ENCODE data around the gene IDH1.
A peak's percentile ranks its signal among the peaks of the same experiment; 100 is the strongest.
"Not testable (repeated sequence)": the region's sequence is repeated elsewhere in the genome, so short reads cannot be mapped to it uniquely, and the experiment has no call there.

The IDH1 gene

DNA sequence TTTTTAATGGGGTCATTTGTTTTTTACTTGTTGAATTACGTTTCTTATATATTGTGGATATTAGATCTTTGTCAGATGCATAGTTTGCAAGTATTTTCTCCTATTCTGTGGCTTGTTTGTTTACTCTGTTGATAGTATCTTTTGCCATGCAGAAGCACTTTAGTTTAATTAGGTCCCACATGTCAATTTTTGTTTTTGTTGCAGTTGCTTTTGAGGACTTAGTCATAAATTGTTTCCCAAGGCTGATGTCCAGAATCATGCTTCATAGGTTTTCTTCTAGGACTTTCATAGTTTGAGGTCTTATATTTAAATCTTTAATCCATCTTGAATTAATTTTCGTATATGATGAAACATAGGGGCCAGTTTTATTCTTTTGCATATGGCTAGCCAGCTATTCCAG lies 24.4 kb upstream of the IDH1 start:
- H3K9me3 ChIP-seq (ENCODE audit: control insufficient read depth in 2 of 2, low read length in 2 of 2), result no peaks in the 10 kb centered on the region
- peaks cover 31 to 56% of the 10 kb centered on the region in 2 donors for H3K36me3 ChIP-seq (ENCODE audit: control insufficient read depth in 2 of 2, insufficient read depth in 2 of 2, low read length in 2 of 2)
- no peak overlapping the region for H3K27ac ChIP-seq (ENCODE audit: low read length)
- H3K4me3 ChIP-seq (ENCODE audit: low read length in 2 of 2), result no peak overlapping the region
- no peak overlapping the region for H3K9ac ChIP-seq (ENCODE audit: low read length in 2 of 2)
- H3K27me3 ChIP-seq (ENCODE audit: control insufficient read depth in 1 of 2, insufficient read depth in 2 of 2, low read length in 2 of 2), result no peaks in the 10 kb centered on the region
- H3K4me1 ChIP-seq (ENCODE audit: control insufficient read depth, insufficient read depth, low read length), result no peaks in the 10 kb centered on the region

- Histone ChIP-seq H3K9me3 (ENCODE audit: control insufficient read depth in 2 of 2, low read length in 2 of 2) (no peaks in the 10 kb centered on the region), H3K4me3 (ENCODE audit: low read length in 2 of 2) (no peak overlapping the region), H3K27ac (ENCODE audit: low read length) (no peak overlapping the region), H3K36me3 (ENCODE audit: control insufficient read depth in 2 of 2, insufficient read depth in 2 of 2, low read length in 2 of 2) (peaks cover 36 to 58% of the 10 kb centered on the region in 2 donors), H3K4me1 (ENCODE audit: control insufficient read depth, insufficient read depth, low read length) (no peaks in the 10 kb centered on the region), H3K9ac (ENCODE audit: low read length in 2 of 2) (no peak overlapping the region), H3K27me3 (ENCODE audit: control insufficient read depth in 1 of 2, insufficient read depth in 2 of 2, low read length in 2 of 2) (no peaks in the 10 kb centered on the region)
Measured at GRCh38 chr2:208278549-208278948, 23.7 kb upstream of the IDH1 start.

- H3K4me1 ChIP-seq (ENCODE audit: control insufficient read depth, insufficient read depth, low read length), result no peaks in the 10 kb centered on the region
- H3K36me3 ChIP-seq (ENCODE audit: control insufficient read depth in 2 of 2, insufficient read depth in 2 of 2, low read length in 2 of 2), result peaks cover 20 to 30% of the 10 kb centered on the region in 2 donors
- H3K27me3 ChIP-seq (ENCODE audit: control insufficient read depth in 1 of 2, insufficient read depth in 2 of 2, low read length in 2 of 2), result no peaks in the 10 kb centered on the region
- no peak overlapping the region for H3K4me3 ChIP-seq (ENCODE audit: low read length in 2 of 2)
- no peaks in the 10 kb centered on the region for H3K9me3 ChIP-seq (ENCODE audit: control insufficient read depth in 2 of 2, low read length in 2 of 2)
- H3K27ac ChIP-seq (ENCODE audit: low read length), result no peak overlapping the region
- no peak overlapping the region for H3K9ac ChIP-seq (ENCODE audit: low read length in 2 of 2)
Measured at GRCh38 chr2:208274748-208275147, 19.9 kb upstream of the IDH1 start.

- H3K9ac ChIP-seq (ENCODE audit: low read length in 2 of 2), result no peak overlapping the region
- no peak overlapping the region for H3K4me3 ChIP-seq (ENCODE audit: low read length in 2 of 2)
- H3K4me1 ChIP-seq (ENCODE audit: control insufficient read depth, insufficient read depth, low read length), result peaks cover 15% of the 10 kb centered on the region
- H3K27me3 ChIP-seq (ENCODE audit: control insufficient read depth in 1 of 2, insufficient read depth in 2 of 2, low read length in 2 of 2), result no peaks in the 10 kb centered on the region
- no peak overlapping the region for H3K27ac ChIP-seq (ENCODE audit: low read length)
- no peaks in the 10 kb centered on the region for H3K9me3 ChIP-seq (ENCODE audit: control insufficient read depth in 2 of 2, low read length in 2 of 2)
- H3K36me3 ChIP-seq (ENCODE audit: control insufficient read depth in 2 of 2, insufficient read depth in 2 of 2, low read length in 2 of 2), result peaks cover 3 to 6% of the 10 kb centered on the region in 2 donors
Measured at GRCh38 chr2:208269091-208269490, 14.2 kb upstream of the IDH1 start.

DNA sequence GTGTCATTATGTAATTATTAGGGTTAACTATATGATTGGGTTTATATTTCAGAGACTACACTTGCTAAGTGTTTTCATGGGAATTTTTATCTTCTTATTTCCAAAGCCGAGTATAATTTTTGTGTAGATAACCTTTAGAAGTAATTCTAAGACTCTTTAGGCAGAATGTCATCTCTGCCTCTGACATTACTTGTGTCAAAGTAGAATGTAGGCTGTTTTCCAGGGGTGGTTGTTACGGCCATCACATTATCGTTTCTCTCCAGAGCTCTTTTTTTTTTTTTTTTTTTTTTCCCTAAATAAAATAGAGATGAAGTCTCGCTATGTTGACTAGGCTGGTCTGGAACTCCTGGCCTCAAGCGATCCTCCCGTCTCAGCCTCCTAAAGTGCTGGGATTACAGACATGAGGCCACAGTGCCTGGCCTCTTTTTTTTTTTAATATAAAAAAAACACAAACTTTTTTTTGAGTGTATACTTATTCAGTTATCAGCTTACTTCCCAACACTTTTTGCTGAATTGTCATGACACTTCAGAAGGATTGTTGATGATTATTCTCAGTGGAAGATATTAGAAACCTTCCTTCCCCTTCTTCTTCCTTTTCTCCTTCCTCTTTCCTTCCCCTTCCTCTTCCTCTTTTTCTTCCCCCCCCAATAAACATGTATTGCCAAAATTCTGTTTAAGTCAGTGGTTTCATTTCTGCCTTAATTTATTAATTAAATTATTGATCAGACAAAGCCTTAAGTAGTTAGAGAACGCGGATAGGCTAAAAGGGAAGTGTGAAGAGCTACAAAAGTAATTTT lies 13.5 kb upstream of the IDH1 start:
- H3K36me3 ChIP-seq (ENCODE audit: control insufficient read depth in 2 of 2, insufficient read depth in 2 of 2, low read length in 2 of 2), result peaks cover 0 to under 1% of the 10 kb centered on the region in 2 donors
- peaks cover 15% of the 10 kb centered on the region for H3K4me1 ChIP-seq (ENCODE audit: control insufficient read depth, insufficient read depth, low read length)
- no peak overlapping the region for H3K27ac ChIP-seq (ENCODE audit: low read length)
- H3K9me3 ChIP-seq (ENCODE audit: control insufficient read depth in 2 of 2, low read length in 2 of 2), result no peaks in the 10 kb centered on the region
- H3K27me3 ChIP-seq (ENCODE audit: control insufficient read depth in 1 of 2, insufficient read depth in 2 of 2, low read length in 2 of 2), result no peaks in the 10 kb centered on the region
- H3K9ac ChIP-seq (ENCODE audit: low read length in 2 of 2), result no peak overlapping the region
- no peak overlapping the region for H3K4me3 ChIP-seq (ENCODE audit: low read length in 2 of 2)

DNA sequence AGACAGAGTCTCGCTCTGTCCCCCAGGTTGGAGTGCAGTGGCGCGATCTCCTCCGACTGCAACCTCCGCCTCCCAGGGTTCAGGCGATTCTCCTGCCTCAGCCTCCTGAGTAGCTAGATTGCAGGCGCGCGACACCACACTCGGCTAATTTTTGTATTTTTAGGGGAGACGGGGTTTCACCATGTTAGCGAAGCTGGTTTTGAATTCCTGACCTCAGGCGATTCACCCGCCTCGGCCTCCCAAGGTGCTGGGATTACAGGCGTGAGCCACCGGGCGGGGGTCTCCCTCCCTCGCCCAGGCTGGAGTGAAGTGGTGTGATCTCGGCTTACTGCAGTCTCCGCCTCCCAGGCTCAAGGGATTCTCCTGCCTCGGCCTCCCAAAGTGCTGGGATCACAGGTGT lies 12.7 kb upstream of the IDH1 start:
- not testable (repeated sequence) for H3K9me3 ChIP-seq (ENCODE audit: control insufficient read depth in 2 of 2, low read length in 2 of 2); H3K27ac ChIP-seq (ENCODE audit: low read length); H3K9ac ChIP-seq (ENCODE audit: low read length in 2 of 2); H3K36me3 ChIP-seq (ENCODE audit: control insufficient read depth in 2 of 2, insufficient read depth in 2 of 2, low read length in 2 of 2); H3K27me3 ChIP-seq (ENCODE audit: control insufficient read depth in 1 of 2, insufficient read depth in 2 of 2, low read length in 2 of 2)
- Histone ChIP-seq H3K4me3 (ENCODE audit: low read length in 2 of 2) (peak overlapping the region in 1 of 2 donors; percentile 29), H3K4me1 (ENCODE audit: control insufficient read depth, insufficient read depth, low read length) (peaks cover 15% of the 10 kb centered on the region)

- Histone ChIP-seq H3K4me1 (ENCODE audit: control insufficient read depth, insufficient read depth, low read length) (peaks cover 15% of the 10 kb centered on the region), H3K27me3 (ENCODE audit: control insufficient read depth in 1 of 2, insufficient read depth in 2 of 2, low read length in 2 of 2) (no peaks in the 10 kb centered on the region), H3K27ac (ENCODE audit: low read length) (no peak overlapping the region), H3K9ac (ENCODE audit: low read length in 2 of 2) (peak overlapping the region; percentile 80 to 95), H3K9me3 (ENCODE audit: control insufficient read depth in 2 of 2, low read length in 2 of 2) (no peaks in the 10 kb centered on the region), H3K36me3 (ENCODE audit: control insufficient read depth in 2 of 2, insufficient read depth in 2 of 2, low read length in 2 of 2) (no peaks in the 10 kb centered on the region), H3K4me3 (ENCODE audit: low read length in 2 of 2) (peak overlapping the region; percentile 67 to 91)
Measured at GRCh38 chr2:208266936-208267335, 12.1 kb upstream of the IDH1 start.

GRCh38 chr2:208266553-208266893 lies 11.7 kb upstream of the IDH1 start:
- Histone ChIP-seq H3K4me3 (ENCODE audit: low read length in 2 of 2) (peak overlapping the region; percentile 67 to 91), H3K36me3 (ENCODE audit: control insufficient read depth in 2 of 2, insufficient read depth in 2 of 2, low read length in 2 of 2) (no peaks in the 10 kb centered on the region), H3K4me1 (ENCODE audit: control insufficient read depth, insufficient read depth, low read length) (peaks cover 15% of the 10 kb centered on the region), H3K27me3 (ENCODE audit: control insufficient read depth in 1 of 2, insufficient read depth in 2 of 2, low read length in 2 of 2) (no peaks in the 10 kb centered on the region), H3K9me3 (ENCODE audit: control insufficient read depth in 2 of 2, low read length in 2 of 2) (no peaks in the 10 kb centered on the region), H3K9ac (ENCODE audit: low read length in 2 of 2) (peak overlapping the region; percentile 80 to 95), H3K27ac (ENCODE audit: low read length) (peak overlapping the region; percentile 93)

GRCh38 chr2:208265801-208266552 lies 11.1 kb upstream of the IDH1 start, which contains the start of gene PIKFYVE:
TSS of gene PIKFYVE (plus strand) at chr2:208266255. CDS start at chr2:208271520, 5,265 bp downstream.
- Histone ChIP-seq H3K27ac (ENCODE audit: low read length) (peak within 1 kb of the TSS; percentile 93), H3K9me3 (ENCODE audit: control insufficient read depth in 2 of 2, low read length in 2 of 2) (no peaks in the 10 kb centered on the region), H3K9ac (ENCODE audit: low read length in 2 of 2) (peak within 1 kb of the TSS; percentile 80 to 95), H3K27me3 (ENCODE audit: control insufficient read depth in 1 of 2, insufficient read depth in 2 of 2, low read length in 2 of 2) (no peaks in the 10 kb centered on the region), H3K4me3 (ENCODE audit: low read length in 2 of 2) (peak within 1 kb of the TSS; percentile 67 to 91), H3K4me1 (ENCODE audit: control insufficient read depth, insufficient read depth, low read length) (peaks cover 15% of the 10 kb centered on the region), H3K36me3 (ENCODE audit: control insufficient read depth in 2 of 2, insufficient read depth in 2 of 2, low read length in 2 of 2) (no peaks in the 10 kb centered on the region)

- Histone ChIP-seq H3K36me3 (ENCODE audit: control insufficient read depth in 2 of 2, insufficient read depth in 2 of 2, low read length in 2 of 2) (no peaks in the 10 kb centered on the region), H3K27ac (ENCODE audit: low read length) (peak overlapping the region; percentile 93), H3K4me3 (ENCODE audit: low read length in 2 of 2) (peak overlapping the region; percentile 61 to 91), H3K4me1 (ENCODE audit: control insufficient read depth, insufficient read depth, low read length) (peaks cover 15% of the 10 kb centered on the region), H3K27me3 (ENCODE audit: control insufficient read depth in 1 of 2, insufficient read depth in 2 of 2, low read length in 2 of 2) (no peaks in the 10 kb centered on the region), H3K9me3 (ENCODE audit: control insufficient read depth in 2 of 2, low read length in 2 of 2) (no peaks in the 10 kb centered on the region), H3K9ac (ENCODE audit: low read length in 2 of 2) (peak overlapping the region; percentile 73 to 80)
Measured at GRCh38 chr2:208265371-208265800, 10.5 kb upstream of the IDH1 start.
